OCI-LY7 (cell line): ENCODE data around the gene ZNF112. TPM values are rescaled to one million over a fixed set of nuclear protein-coding genes. Genes with fewer than 3 reads are reported as not detected.

Source experiments
- BruUV-seq: library from RNA; stranded (reverse); fragments of 400-500 nt; replicated peaks from 2 replicates; lab custom pipeline; 2021; lab: Mats Ljungman, UMichigan
- CTCF ChIA-PET: fragments of 300-600 bp; sonication (Branson Sonifier 250); formaldehyde crosslinking; loops from one replicate; lab custom pipeline; 2022; ENCODE audit warnings: antibody characterized with exemption; ENCODE audit not compliant: unreplicated experiment; lab: Charles Lee
- POLR2A ChIA-PET: fragments of 300-600 bp; sonication (Branson Sonifier 250); formaldehyde crosslinking; loops from one replicate; lab custom pipeline; 2022; ENCODE audit warnings: antibody characterized with exemption; lab: Charles Lee
- DNase-seq: peaks from one replicate; pipeline ENCODE4 v3.0.0-alpha.2; 2015; ENCODE audit warnings: low spot score
- H2AFZ ChIP-seq: fragments of 200-600 bp; sonication (generic), shearing (Covaris generic); 2 replicates; pipeline ENCODE4 v1.6.1; 2014; ENCODE audit warnings: mild to moderate bottlenecking, antibody characterized with exemption, low read length, moderate library complexity
- H3K27ac ChIP-seq: fragments of 200-600 bp; sonication (generic); 2 replicates; pipeline ENCODE4 v1.5.1; 2014; ENCODE audit warnings: mixed run types, low read depth, mild to moderate bottlenecking, moderate library complexity, low read length, inconsistent platforms; ENCODE audit not compliant: poor library complexity, severe bottlenecking
- H3K36me3 ChIP-seq: fragments of 200-600 bp; sonication (generic); 2 replicates; pipeline ENCODE4 v1.6.1; 2014; ENCODE audit warnings: mild to moderate bottlenecking, antibody characterized with exemption, low read length, moderate library complexity, mixed read lengths; ENCODE audit not compliant: insufficient read depth
- H3K4me1 ChIP-seq: fragments of 200-600 bp; sonication (generic); 2 replicates; pipeline ENCODE4 v1.5.1; 2014; ENCODE audit warnings: mild to moderate bottlenecking, low read length; ENCODE audit not compliant: insufficient read depth, poor library complexity, severe bottlenecking
- H3K4me2 ChIP-seq: fragments of 200-600 bp; sonication (generic); 2 replicates; pipeline ENCODE4 v1.6.1; 2014; ENCODE audit warnings: mild to moderate bottlenecking, low read length
- H3K4me3 ChIP-seq: fragments of 200-600 bp; sonication (generic); 2 replicates; pipeline ENCODE4 v1.5.1; 2014; ENCODE audit warnings: mild to moderate bottlenecking, low read depth, low read length; ENCODE audit not compliant: poor library complexity, severe bottlenecking
- H3K79me2 ChIP-seq: fragments of 200-600 bp; sonication (generic); 2 replicates; pipeline ENCODE4 v1.6.1; 2016; ENCODE audit warnings: low read depth, mild to moderate bottlenecking, low read length, moderate library complexity, mixed read lengths; ENCODE audit not compliant: insufficient read depth
- H3K9me2 ChIP-seq: fragments of 200-600 bp; sonication (generic); 2 replicates; pipeline ENCODE4 v1.6.1; 2016; ENCODE audit warnings: mild to moderate bottlenecking, low read length, mixed read lengths; ENCODE audit not compliant: insufficient read depth
- H3K9me3 ChIP-seq: fragments of 200-600 bp; sonication (generic); 2 replicates; pipeline ENCODE4 v1.6.1; 2014; ENCODE audit warnings: mild to moderate bottlenecking, mixed run types, low read length, mixed read lengths
- H4K20me1 ChIP-seq: fragments of 200-600 bp; sonication (generic); 2 replicates; pipeline ENCODE4 v1.6.1; 2014; ENCODE audit warnings: mild to moderate bottlenecking, antibody characterized with exemption, low read length, moderate library complexity, mixed read lengths; ENCODE audit not compliant: insufficient read depth
- EZH2phosphoT487 ChIP-seq: fragments of 200-600 bp; sonication (generic); IDR thresholded peaks from 2 replicates; pipeline ENCODE4 v1.6.1; 2018; ENCODE audit warnings: low read depth, borderline replicate concordance, mild to moderate bottlenecking, mixed run types, antibody characterized with exemption, low read length, moderate library complexity, mixed read lengths
- intact Hi-C: fragments of 100-400 bp; cut with micrococcal nuclease; formaldehyde crosslinking; loops from one replicate; pipeline ENCODE4 v1.10.0; 2022; ENCODE audit not compliant: unreplicated experiment
- total RNA-seq, 2 experiments: library from RNA; depleted of rRNA in 1 of 2; stranded (reverse); fragments of >200 nt in 1 of 2; shearing (Covaris generic) in 1 of 2; gene quantifications; 2 replicates each; pipeline ENCODE4 v1.2.3, GENCODE V29; 2014 to 2022
- TF ChIP-seq, protein P1 (sequence below): fragments of 200-600 bp; sonication (generic); conservative IDR thresholded peaks from 2 replicates; pipeline ENCODE4 v1.5.1; 2014; ENCODE audit warnings: mild to moderate bottlenecking, antibody characterized with exemption, low read length, moderate library complexity, mixed read lengths

The ZNF112 gene
- total RNA-seq, 2 experiments from 2014 or later, result not detected

DNA sequence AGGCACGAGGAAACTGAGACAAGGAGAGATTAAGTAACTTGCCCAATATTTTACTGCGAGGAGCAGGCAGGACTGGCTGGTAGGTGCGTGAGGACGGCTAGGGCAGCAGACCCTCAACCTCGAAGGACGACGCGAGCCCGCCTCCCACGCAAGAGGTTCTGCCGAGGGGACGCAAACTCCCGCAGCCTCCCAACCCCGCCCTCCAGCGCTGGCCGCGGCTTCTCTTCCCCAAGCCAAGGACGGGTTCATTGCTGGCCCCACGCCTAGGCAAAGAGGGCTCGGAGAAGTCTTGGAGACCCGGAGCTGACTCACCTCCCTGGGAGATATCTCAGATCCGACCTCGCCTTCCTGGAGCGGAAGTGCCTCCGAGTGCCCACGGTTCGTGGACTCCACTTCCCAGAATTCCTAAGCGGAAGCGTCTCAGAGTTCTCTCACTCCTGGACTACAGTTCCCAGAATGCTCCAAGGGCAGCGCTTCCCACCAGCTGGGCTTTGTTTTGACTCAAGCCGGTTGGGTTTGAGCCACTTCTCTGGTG lies 51.8 kb downstream of the ZNF112 start, which contains the start of gene ZNF235:
Gene ZNF235 (minus strand): TSS at position 367 of the 535 bp plus-strand sequence. CDS start 1,621 bp downstream, outside the sequence.
- ChIA-PET POLR2A (interaction anchor here (0.7 to 1.8 kb wide), 4 partner anchors 9 to 210 kb away, joined by 3 to 4 read pairs (median 3); partner anchors contain the start of gene ZNF224), CTCF (no interaction called here)
- H3K4me3 ChIP-seq, result peak within 1 kb of the TSS; percentile 91

DNA sequence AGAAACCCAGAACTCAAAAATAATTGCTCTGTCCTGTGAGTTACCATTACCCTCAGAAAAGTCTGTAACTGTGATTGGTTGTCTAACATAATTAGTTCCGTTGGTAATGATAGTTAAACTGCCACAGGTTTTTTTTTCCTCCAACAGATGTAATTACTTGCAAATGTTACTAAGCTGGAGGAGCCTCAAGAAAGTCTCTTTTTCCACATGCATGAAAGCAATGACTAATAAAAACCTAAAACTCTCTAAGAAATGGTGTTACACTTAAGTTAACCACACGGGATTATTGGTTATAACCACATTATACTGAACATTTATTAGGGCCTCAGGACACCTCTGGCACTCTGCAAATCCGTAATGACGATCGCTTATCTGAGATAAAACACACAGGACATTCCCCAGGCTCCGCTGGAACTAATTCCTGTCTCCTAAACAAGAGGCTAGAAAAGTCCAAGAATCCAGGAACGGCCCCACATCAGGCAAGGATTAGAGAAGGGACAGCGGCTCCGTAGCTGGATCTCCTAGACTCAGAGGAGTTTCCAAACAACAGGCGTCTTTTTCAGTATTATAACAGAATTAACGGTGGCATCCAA lies 52.4 kb downstream of the ZNF112 start:
- Histone ChIP-seq H3K9me3 (no peaks in the 10 kb centered on the region), H3K79me2 (no peaks in the 10 kb centered on the region; the same call in 1 of the 2 replicates), H3K4me2 (peak overlapping the region; percentile 93), H4K20me1 (no peaks in the 10 kb centered on the region), H3K36me3 (peaks cover 5% of the 10 kb centered on the region), H3K27ac (no peak overlapping the region), H3K9me2 (no peaks in the 10 kb centered on the region), H3K4me3 (peak overlapping the region; percentile 91), H2AFZ (peak overlapping the region; percentile 94), H3K4me1 (peaks cover 8% of the 10 kb centered on the region)
- ChIA-PET POLR2A (interaction anchor here (1.1 to 1.8 kb wide), 2 partner anchors 9 to 97 kb away, joined by 3 to 4 read pairs; no protein-coding TSS in a partner anchor), CTCF (no interaction called here)
- peak; percentile 1 for DNase-seq
- intact Hi-C loops, result no loop called here
- TF ChIP-seq, protein P1, sequence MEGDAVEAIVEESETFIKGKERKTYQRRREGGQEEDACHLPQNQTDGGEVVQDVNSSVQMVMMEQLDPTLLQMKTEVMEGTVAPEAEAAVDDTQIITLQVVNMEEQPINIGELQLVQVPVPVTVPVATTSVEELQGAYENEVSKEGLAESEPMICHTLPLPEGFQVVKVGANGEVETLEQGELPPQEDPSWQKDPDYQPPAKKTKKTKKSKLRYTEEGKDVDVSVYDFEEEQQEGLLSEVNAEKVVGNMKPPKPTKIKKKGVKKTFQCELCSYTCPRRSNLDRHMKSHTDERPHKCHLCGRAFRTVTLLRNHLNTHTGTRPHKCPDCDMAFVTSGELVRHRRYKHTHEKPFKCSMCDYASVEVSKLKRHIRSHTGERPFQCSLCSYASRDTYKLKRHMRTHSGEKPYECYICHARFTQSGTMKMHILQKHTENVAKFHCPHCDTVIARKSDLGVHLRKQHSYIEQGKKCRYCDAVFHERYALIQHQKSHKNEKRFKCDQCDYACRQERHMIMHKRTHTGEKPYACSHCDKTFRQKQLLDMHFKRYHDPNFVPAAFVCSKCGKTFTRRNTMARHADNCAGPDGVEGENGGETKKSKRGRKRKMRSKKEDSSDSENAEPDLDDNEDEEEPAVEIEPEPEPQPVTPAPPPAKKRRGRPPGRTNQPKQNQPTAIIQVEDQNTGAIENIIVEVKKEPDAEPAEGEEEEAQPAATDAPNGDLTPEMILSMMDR, result no peak
- BruUV-seq, result TSS peak; percentile 69

More for the DNA sequence above, 51.8 kb downstream of the ZNF112 start, which contains the start of gene ZNF235:
- no peaks in the 10 kb centered on the region for H3K9me2 ChIP-seq
- no peak within 1 kb of the TSS for H3K27ac ChIP-seq
- peak within 1 kb of the TSS; percentile 93 for H3K4me2 ChIP-seq
- H2AFZ ChIP-seq, result peak within 1 kb of the TSS; percentile 94
- H3K9me3 ChIP-seq, result no peaks in the 10 kb centered on the region
- no peaks in the 10 kb centered on the region for H4K20me1 ChIP-seq
- intact Hi-C loops, result loop anchor here (1.0 kb wide), 1 partner anchor 191 kb away; the partner anchor contains the start of gene ZNF225
- no peaks in the 10 kb centered on the region; the same call in 1 of the 2 replicates for H3K36me3 ChIP-seq
- no peaks in the 10 kb centered on the region; the same call in 1 of the 2 replicates for H3K79me2 ChIP-seq
- peaks cover 8% of the 10 kb centered on the region for H3K4me1 ChIP-seq
- TF ChIP-seq, protein P1, result no peak
- no peak for TF ChIP-seq EZH2phosphoT487
- no TSS peak for BruUV-seq
- DNase-seq, result peak; percentile 92
